ENCODE measurements around the gene PIP4K2C. TPM values are rescaled to one million over a fixed set of nuclear protein-coding genes. Genes with fewer than 3 reads are reported as not detected.

PIP4K2C gene
- total RNA-seq, 1 experiment from 2014 or later = 37.1 TPM

DNA sequence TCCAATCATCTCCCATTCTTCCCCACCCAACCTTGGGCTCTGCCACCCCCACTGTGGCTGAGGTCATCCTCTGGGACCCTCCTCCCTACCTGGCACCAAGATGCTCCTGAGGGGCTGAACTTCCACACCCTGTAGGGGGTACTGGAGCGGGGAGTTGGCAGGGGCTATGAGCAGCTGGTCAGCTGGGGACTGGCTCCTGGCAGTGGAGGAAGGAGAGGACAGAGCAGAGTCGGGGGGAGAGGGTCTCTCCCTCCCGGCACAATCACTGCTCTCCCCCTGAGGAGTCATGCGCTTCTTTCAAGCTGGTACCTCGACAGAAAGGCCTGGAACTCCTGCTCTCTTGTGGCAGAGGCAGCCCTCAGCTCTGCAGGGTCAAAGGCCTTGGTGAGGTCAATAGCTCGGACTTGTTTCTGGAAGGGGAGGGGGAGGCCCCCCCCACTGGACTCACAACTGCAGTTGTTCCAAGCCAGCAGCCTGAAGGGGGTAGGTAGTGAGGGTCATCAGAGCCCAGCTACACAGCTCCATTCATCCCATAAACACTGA is 40.0 kb downstream of the PIP4K2C start:
- H3K23me2 ChIP-seq (ENCODE audit: insufficient read length, low read depth, low read length, poor library complexity, severe bottlenecking) = peaks cover 23% of the 10 kb centered on the region
- H2BK5ac ChIP-seq (ENCODE audit: insufficient read length, low read length) = no peak overlapping the region
- no peak overlapping the region for H3T11ph ChIP-seq (ENCODE audit: low read length)
- TF ChIP-seq, protein P1, sequence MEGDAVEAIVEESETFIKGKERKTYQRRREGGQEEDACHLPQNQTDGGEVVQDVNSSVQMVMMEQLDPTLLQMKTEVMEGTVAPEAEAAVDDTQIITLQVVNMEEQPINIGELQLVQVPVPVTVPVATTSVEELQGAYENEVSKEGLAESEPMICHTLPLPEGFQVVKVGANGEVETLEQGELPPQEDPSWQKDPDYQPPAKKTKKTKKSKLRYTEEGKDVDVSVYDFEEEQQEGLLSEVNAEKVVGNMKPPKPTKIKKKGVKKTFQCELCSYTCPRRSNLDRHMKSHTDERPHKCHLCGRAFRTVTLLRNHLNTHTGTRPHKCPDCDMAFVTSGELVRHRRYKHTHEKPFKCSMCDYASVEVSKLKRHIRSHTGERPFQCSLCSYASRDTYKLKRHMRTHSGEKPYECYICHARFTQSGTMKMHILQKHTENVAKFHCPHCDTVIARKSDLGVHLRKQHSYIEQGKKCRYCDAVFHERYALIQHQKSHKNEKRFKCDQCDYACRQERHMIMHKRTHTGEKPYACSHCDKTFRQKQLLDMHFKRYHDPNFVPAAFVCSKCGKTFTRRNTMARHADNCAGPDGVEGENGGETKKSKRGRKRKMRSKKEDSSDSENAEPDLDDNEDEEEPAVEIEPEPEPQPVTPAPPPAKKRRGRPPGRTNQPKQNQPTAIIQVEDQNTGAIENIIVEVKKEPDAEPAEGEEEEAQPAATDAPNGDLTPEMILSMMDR (conservative IDR thresholded peaks at IDR 0.05) = no peak
- H3K56ac ChIP-seq (ENCODE audit: insufficient read length, low read depth, low read length) = no peak overlapping the region
- no peak overlapping the region for H4K8ac ChIP-seq (replicated peaks; ENCODE audit: insufficient read length, low read depth, low read length)
- no peak overlapping the region for H3K4ac ChIP-seq (ENCODE audit: low read depth, low read length)
- H4K5ac ChIP-seq (ENCODE audit: insufficient read length, low read depth, low read length) = no peak overlapping the region
- Mint-ChIP-seq H3K27me3 (ENCODE audit: low read depth) (peaks cover 87% of the 10 kb centered on the region), H3K9me3 (no peaks in the 10 kb centered on the region), H3K4me3 (peak overlapping the region in 1 of 2 experiments; percentile 87; a peak in 3 of 5 replicates), H3K36me3 (ENCODE audit: insufficient read depth in 1 of 3, low read depth in 3 of 3) (no peaks in the 10 kb centered on the region), H3K4me1 (peaks cover 12 to 35% of the 10 kb centered on the region in 2 experiments), H3K27ac (no peak overlapping the region)
- no peak overlapping the region for H4K91ac ChIP-seq (ENCODE audit: insufficient read length, low read depth, low read length)
- peaks cover 63% of the 10 kb centered on the region for H3K27me3 ChIP-seq (ENCODE audit: insufficient read depth, low read length)
- no peak overlapping the region for H2BK20ac ChIP-seq (ENCODE audit: low read depth, low read length, poor library complexity, severe bottlenecking)
- H2BK120ac ChIP-seq (ENCODE audit: low read depth, low read length, poor library complexity, severe bottlenecking) = no peak overlapping the region
- no peak overlapping the region for H3K18ac ChIP-seq (ENCODE audit: insufficient read length, low read depth, low read length)
- H3K4me1 ChIP-seq (ENCODE audit: insufficient read depth, low read length) = no peaks in the 10 kb centered on the region; the same call in 1 of the 2 replicates
- DNase-seq = peak; percentile 34
- no peak overlapping the region for H3K14ac ChIP-seq (ENCODE audit: insufficient read depth, low read length)
- H3K27ac ChIP-seq (ENCODE audit: insufficient read length, low read depth, low read length) = no peak overlapping the region
- H2BK15ac ChIP-seq (ENCODE audit: low read depth, low read length) = no peak overlapping the region
- no peak overlapping the region for H3K9ac ChIP-seq (ENCODE audit: extremely low read depth, insufficient read length, low read length)
- H3K79me1 ChIP-seq (ENCODE audit: insufficient read depth, low read depth, low read length, poor library complexity, severe bottlenecking) = no peaks in the 10 kb centered on the region
- no peak overlapping the region for H2BK12ac ChIP-seq (ENCODE audit: insufficient read length, low read depth, low read length)
- H3K9me3 ChIP-seq (ENCODE audit: control insufficient read depth, low read depth, low read length) = no peaks in the 10 kb centered on the region
- H2AK5ac ChIP-seq (ENCODE audit: insufficient read length, low read length) = no peak overlapping the region
- peaks cover 3% of the 10 kb centered on the region for H4K20me1 ChIP-seq (ENCODE audit: control insufficient read depth, insufficient read depth, insufficient read length)
- no peak overlapping the region for H3K23ac ChIP-seq (ENCODE audit: insufficient read length, low read depth, low read length)
- no peak overlapping the region for H2AFZ ChIP-seq (ENCODE audit: low read length)
- WGBS (ENCODE audit: extremely low coverage, insufficient read length, low lambda C conversion rate) = no CpG with 5 or more reads among the region's 6 CpGs
- peak overlapping the region; percentile 69 for H3K4me2 ChIP-seq (ENCODE audit: insufficient read depth, insufficient read length, low read length)
- H3K79me2 ChIP-seq (ENCODE audit: insufficient read depth, low read length) = no peaks in the 10 kb centered on the region

Measured in H9 (cell line).